SH-SY5Y (cell line): Measurements from ENCODE around the gene STMND1.

Source experiments
- GATA2 ChIP-seq: IDR thresholded peaks from 2 replicates; pipeline ENCODE4 v1.6.1; 2011; ENCODE audit warnings: mild to moderate bottlenecking, low read depth, low read length
- GATA3 ChIP-seq: IDR thresholded peaks from 2 replicates; pipeline ENCODE4 v1.6.1; 2011; ENCODE audit warnings: low read depth, mild to moderate bottlenecking, low read length, moderate library complexity

DNA sequence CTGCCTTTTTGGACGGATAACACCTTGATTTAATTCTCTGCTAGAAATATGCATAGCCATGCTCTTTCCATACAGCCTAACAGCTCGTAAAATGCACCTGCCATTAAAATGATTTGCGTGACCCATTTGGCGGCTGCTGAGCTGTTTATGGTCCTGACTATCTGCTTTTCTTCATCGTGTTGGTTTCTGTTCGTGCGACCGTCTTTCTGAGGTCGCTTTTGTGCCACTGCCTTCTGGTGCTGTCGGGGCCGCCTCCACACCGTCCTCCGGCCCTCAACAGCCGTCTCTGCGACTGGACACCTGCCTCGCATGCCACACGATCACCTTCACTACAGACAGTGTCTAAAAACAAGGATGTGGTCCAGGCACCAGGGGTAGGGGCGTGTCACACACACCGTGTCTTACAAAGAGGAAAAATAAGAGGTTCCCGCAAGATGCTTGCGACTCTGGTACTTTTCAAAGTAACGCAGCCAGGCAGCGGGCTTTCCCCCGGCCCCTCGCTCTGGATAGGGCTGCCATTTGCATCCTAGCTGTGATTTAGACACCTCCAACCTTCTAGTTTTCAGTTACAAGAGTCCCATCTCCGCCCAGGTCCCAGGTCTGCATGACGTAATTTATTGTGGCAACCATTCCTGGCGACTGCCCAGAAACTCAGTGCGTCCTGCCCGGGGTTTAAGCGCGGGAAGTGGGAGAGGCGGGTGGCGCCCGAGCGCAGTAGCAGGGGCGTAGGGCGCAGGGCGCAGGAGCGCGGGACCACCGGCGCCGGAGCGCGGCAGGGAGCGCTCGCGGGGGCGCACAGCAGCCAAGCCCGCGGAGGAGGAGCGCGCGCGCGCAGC lies at the start of gene STMND1:
- TF ChIP-seq GATA3 (no peak), GATA2 (no peak)
